Liver (tissue), 3 donors: ENCODE data around the gene ZNF331.

Experiments used
- ATF3 ChIP-seq: IDR thresholded peaks from 2 replicates; pipeline ENCODE4 v1.6.1; 2016; ENCODE audit warnings: antibody characterized with exemption
- CTCF ChIP-seq: fragments of 150-350 bp; IDR thresholded peaks from 2 replicates; pipeline ENCODE4 v1.5.1; 2017; ENCODE audit warnings: improper control_type of control experiment, low read depth, low read length; ENCODE audit not compliant: missing input control
- FOXA1 ChIP-seq: IDR thresholded peaks from 2 replicates; pipeline ENCODE4 v1.6.1; 2016; ENCODE audit warnings: antibody characterized with exemption
- RAD21 ChIP-seq, 2 donors: IDR thresholded peaks; 2 replicates each; pipeline ENCODE4 v1.6.1; 2016; ENCODE audit warnings: antibody characterized with exemption in 2 of 2, mild to moderate bottlenecking in 2 of 2
- TAF1 ChIP-seq: conservative IDR thresholded peaks from 2 replicates; pipeline ENCODE4 v1.6.1; 2016; ENCODE audit warnings: antibody characterized with exemption, mild to moderate bottlenecking
- donor health status: healthy.
- donor health status: healthy.

GRCh38 chr19:53621885-53622740 lies 84.2 kb downstream of the ZNF331 start:
- TF ChIP-seq CTCF (no peak), ATF3 (no peak), RAD21 (IDR thresholded peaks at IDR 0.05) (no peak), TAF1 (no peak), FOXA1 (no peak)
